ENCODE data around the gene AP2A2.

The AP2A2 gene

DNA sequence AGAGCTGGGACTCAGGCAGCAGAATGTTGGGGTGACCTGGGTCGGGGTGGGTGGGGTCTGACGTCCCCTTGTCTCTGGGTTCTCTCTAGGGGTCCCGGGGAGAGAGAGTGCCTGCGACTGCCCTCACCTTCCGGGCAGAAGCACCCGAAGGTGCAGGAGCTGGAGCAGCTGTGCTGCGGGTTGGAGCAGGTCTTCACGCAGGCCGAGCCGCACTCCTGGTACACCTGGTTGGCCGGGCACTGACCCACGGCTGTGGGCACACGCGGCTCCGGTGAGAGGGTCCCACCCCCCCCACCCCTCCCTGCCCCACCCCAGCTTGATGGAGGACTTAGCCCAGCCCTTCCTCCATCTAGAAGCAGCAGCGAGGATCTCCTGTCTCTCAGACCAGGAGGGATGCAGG, 104.4 kb downstream of the AP2A2 start:
- Histone ChIP-seq H3K4me2 (ENCODE audit: low read depth, low read length, poor library complexity, severe bottlenecking) (no peak overlapping the region), H3K27me3 (ENCODE audit: insufficient read depth, low read length, poor library complexity, severe bottlenecking) (no peaks in the 10 kb centered on the region), H3K9me3 (ENCODE audit: insufficient read depth, low read depth, low read length) (no peaks in the 10 kb centered on the region), H3K4me3 (ENCODE audit: low read length, poor library complexity, severe bottlenecking) (no peak overlapping the region), H2AFZ (ENCODE audit: low read length) (no peak overlapping the region), H3K9me2 (replicated peaks; ENCODE audit: low read depth, low read length) (no peaks in the 10 kb centered on the region), H3K79me2 (ENCODE audit: insufficient read depth, low read length) (no peaks in the 10 kb centered on the region), H3K4me1 (ENCODE audit: insufficient read depth, low read length, poor library complexity, severe bottlenecking) (no peaks in the 10 kb centered on the region), H4K20me1 (ENCODE audit: insufficient read depth, low read length, poor library complexity, severe bottlenecking) (no peaks in the 10 kb centered on the region), H3K9ac (ENCODE audit: low read depth, low read length, poor library complexity, severe bottlenecking) (no peak overlapping the region), H3K36me3 (ENCODE audit: insufficient read depth, low read length) (no peaks in the 10 kb centered on the region), H3F3A (ENCODE audit: low read depth) (no peaks in the 10 kb centered on the region)
- no peak for TF ChIP-seq EZH2phosphoT487 (IDR thresholded peaks at IDR 0.05; ENCODE audit: borderline replicate concordance)
- TF ChIP-seq, protein P1, sequence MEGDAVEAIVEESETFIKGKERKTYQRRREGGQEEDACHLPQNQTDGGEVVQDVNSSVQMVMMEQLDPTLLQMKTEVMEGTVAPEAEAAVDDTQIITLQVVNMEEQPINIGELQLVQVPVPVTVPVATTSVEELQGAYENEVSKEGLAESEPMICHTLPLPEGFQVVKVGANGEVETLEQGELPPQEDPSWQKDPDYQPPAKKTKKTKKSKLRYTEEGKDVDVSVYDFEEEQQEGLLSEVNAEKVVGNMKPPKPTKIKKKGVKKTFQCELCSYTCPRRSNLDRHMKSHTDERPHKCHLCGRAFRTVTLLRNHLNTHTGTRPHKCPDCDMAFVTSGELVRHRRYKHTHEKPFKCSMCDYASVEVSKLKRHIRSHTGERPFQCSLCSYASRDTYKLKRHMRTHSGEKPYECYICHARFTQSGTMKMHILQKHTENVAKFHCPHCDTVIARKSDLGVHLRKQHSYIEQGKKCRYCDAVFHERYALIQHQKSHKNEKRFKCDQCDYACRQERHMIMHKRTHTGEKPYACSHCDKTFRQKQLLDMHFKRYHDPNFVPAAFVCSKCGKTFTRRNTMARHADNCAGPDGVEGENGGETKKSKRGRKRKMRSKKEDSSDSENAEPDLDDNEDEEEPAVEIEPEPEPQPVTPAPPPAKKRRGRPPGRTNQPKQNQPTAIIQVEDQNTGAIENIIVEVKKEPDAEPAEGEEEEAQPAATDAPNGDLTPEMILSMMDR (conservative IDR thresholded peaks at IDR 0.05; ENCODE audit: low read length), result no peak

DNA sequence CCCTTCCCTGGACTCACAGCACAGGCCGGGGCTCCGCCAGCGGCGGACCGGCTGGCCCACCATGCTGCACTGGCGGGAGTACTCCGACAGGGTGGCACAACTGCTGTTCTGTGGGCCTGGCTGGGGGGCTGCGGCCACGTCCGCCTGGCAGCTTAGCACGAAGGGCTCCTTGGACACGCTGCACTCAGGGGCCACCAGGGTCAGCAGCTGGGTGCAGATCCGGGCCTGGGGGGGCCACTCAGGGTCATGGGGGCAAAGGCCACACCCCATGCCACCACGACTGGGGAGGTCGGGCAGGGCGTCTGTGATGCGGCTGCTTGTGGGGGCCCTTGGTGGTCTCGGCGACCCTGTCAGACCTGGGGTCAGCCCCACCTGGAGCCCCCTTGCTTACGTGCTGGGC, 104.9 kb downstream of the AP2A2 start:
- Histone ChIP-seq H3K36me3 (ENCODE audit: insufficient read depth, low read length) (no peaks in the 10 kb centered on the region), H3K79me2 (ENCODE audit: insufficient read depth, low read length) (no peaks in the 10 kb centered on the region), H3K4me1 (ENCODE audit: insufficient read depth, low read length, poor library complexity, severe bottlenecking) (no peaks in the 10 kb centered on the region), H3K9ac (ENCODE audit: low read depth, low read length, poor library complexity, severe bottlenecking) (no peak overlapping the region), H4K20me1 (ENCODE audit: insufficient read depth, low read length, poor library complexity, severe bottlenecking) (no peaks in the 10 kb centered on the region), H3K4me2 (ENCODE audit: low read depth, low read length, poor library complexity, severe bottlenecking) (no peak overlapping the region), H2AFZ (ENCODE audit: low read length) (no peak overlapping the region), H3K9me3 (ENCODE audit: insufficient read depth, low read depth, low read length) (no peaks in the 10 kb centered on the region), H3K27me3 (ENCODE audit: insufficient read depth, low read length, poor library complexity, severe bottlenecking) (no peaks in the 10 kb centered on the region), H3F3A (ENCODE audit: low read depth) (no peaks in the 10 kb centered on the region), H3K4me3 (ENCODE audit: low read length, poor library complexity, severe bottlenecking) (no peak overlapping the region), H3K9me2 (replicated peaks; ENCODE audit: low read depth, low read length) (no peaks in the 10 kb centered on the region)
- TF ChIP-seq, protein P1 (conservative IDR thresholded peaks at IDR 0.05; ENCODE audit: low read length), result no peak
- TF ChIP-seq EZH2phosphoT487 (IDR thresholded peaks at IDR 0.05; ENCODE audit: borderline replicate concordance), result no peak

DNA sequence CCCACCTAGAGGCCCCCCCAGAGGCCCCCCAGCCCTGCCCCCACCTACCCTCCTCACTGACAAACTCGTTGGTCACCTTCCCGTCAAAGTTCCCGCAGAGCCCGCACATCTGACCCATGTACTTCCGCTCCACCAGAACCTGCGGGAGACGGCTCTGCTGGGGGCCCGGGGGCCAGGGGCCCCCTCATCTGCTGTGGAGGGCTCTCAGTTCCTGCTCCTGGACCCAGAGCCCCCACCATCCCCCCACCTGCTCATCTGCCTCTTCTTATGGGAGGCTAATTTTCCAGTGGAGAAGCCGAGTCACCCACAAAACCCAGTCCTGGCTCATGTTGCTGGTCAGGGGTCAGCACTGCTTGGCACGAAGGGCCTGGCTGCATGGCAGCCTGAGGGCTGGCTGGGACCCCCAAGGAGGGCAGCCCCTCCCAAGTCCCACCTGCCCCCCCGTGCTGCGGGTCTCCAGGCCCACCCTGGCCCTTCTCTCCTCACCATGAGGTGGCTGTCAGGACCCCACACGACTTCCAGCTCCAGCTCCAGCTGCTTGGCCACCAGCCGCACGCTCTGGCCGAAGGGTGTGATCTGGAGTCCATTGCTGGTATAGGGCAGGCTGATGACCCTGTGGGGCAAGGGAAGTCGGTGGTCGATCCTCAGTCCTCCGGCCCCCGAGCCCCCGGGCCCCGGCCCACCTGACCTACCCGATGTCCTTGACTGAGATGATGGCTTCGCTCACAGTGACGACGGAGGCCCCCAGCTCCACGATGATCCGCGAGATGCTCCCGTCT, 105.6 kb downstream of the AP2A2 start:
- TF ChIP-seq, protein P1 (conservative IDR thresholded peaks at IDR 0.05; ENCODE audit: low read length), result no peak
- no peak for TF ChIP-seq EZH2phosphoT487 (IDR thresholded peaks at IDR 0.05; ENCODE audit: borderline replicate concordance)
- no peaks in the 10 kb centered on the region for H3K9me3 ChIP-seq (ENCODE audit: insufficient read depth, low read depth, low read length)
- no peaks in the 10 kb centered on the region for H3K79me2 ChIP-seq (ENCODE audit: insufficient read depth, low read length)
- no peaks in the 10 kb centered on the region for H3K27me3 ChIP-seq (ENCODE audit: insufficient read depth, low read length, poor library complexity, severe bottlenecking)
- H3K4me1 ChIP-seq (ENCODE audit: insufficient read depth, low read length, poor library complexity, severe bottlenecking), result no peaks in the 10 kb centered on the region
- no peak overlapping the region for H3K4me2 ChIP-seq (ENCODE audit: low read depth, low read length, poor library complexity, severe bottlenecking)
- no peaks in the 10 kb centered on the region for H3K36me3 ChIP-seq (ENCODE audit: insufficient read depth, low read length)
- H3K9me2 ChIP-seq (replicated peaks; ENCODE audit: low read depth, low read length), result no peaks in the 10 kb centered on the region
- no peak overlapping the region for H2AFZ ChIP-seq (ENCODE audit: low read length)
- H3K4me3 ChIP-seq (ENCODE audit: low read length, poor library complexity, severe bottlenecking), result no peak overlapping the region
- no peak overlapping the region for H3K9ac ChIP-seq (ENCODE audit: low read depth, low read length, poor library complexity, severe bottlenecking)
- H4K20me1 ChIP-seq (ENCODE audit: insufficient read depth, low read length, poor library complexity, severe bottlenecking), result no peaks in the 10 kb centered on the region
- H3F3A ChIP-seq (ENCODE audit: low read depth), result no peaks in the 10 kb centered on the region

Measured in Loucy (cell line).